Esophagus muscularis mucosa (tissue), 4 donors: Measurements from ENCODE around the gene STAP1.

Source experiments
- EP300 ChIP-seq: sonication (generic); formaldehyde crosslinking; IDR thresholded peaks from one replicate; pipeline ENCODE4 v1.6.1; 2017; ENCODE audit warnings: antibody characterized with exemption
- POLR2A ChIP-seq: fragments of 450-650 bp; IDR thresholded peaks from one replicate; pipeline ENCODE4 v1.6.1; 2017; ENCODE audit warnings: antibody characterized with exemption, moderate library complexity, mild to moderate bottlenecking, low read depth
- POLR2AphosphoS5 ChIP-seq, 2 donors: sonication (generic); formaldehyde crosslinking; IDR thresholded peaks; one replicate each; pipeline ENCODE4 v1.6.1; 2017; ENCODE audit warnings: antibody characterized with exemption in 2 of 2
- TF ChIP-seq, protein P1 (sequence below), 3 experiments: fragments of 200-600 bp in 2 of 3; fragments of 450-650 bp in 1 of 3; sonication (generic) in 2 of 3; IDR thresholded peaks; one replicate each; pipeline ENCODE4 v1.5.1; 2017 to 2019; ENCODE audit warnings: antibody characterized with exemption in 3 of 3, mild to moderate bottlenecking in 2 of 3, moderate library complexity in 1 of 3

GRCh38 chr4:67535280-67535840, 23.2 kb upstream of the STAP1 start:
- TF ChIP-seq, protein P1, sequence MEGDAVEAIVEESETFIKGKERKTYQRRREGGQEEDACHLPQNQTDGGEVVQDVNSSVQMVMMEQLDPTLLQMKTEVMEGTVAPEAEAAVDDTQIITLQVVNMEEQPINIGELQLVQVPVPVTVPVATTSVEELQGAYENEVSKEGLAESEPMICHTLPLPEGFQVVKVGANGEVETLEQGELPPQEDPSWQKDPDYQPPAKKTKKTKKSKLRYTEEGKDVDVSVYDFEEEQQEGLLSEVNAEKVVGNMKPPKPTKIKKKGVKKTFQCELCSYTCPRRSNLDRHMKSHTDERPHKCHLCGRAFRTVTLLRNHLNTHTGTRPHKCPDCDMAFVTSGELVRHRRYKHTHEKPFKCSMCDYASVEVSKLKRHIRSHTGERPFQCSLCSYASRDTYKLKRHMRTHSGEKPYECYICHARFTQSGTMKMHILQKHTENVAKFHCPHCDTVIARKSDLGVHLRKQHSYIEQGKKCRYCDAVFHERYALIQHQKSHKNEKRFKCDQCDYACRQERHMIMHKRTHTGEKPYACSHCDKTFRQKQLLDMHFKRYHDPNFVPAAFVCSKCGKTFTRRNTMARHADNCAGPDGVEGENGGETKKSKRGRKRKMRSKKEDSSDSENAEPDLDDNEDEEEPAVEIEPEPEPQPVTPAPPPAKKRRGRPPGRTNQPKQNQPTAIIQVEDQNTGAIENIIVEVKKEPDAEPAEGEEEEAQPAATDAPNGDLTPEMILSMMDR (IDR thresholded peaks at IDR 0.05): no peak
- TF ChIP-seq POLR2AphosphoS5 (IDR thresholded peaks at IDR 0.05) (no peak), POLR2A (no peak), EP300 (no peak)
